ENCODE results near the gene SPEG.

- TF ChIP-seq REST (IDR thresholded peaks at IDR 0.05; ENCODE audit: low read depth) (no peak), CTCF (IDR thresholded peaks at IDR 0.05 in 2 of 3, conservative IDR thresholded peaks at IDR 0.05 in 1 of 3; ENCODE audit: borderline replicate concordance in 1 of 3, insufficient read depth in 1 of 3, low read depth in 2 of 3, low read length in 2 of 3) (peak; percentile 59 to 91 (median 80); a peak in 5 of 6 replicates)
These were observed 75.3 kb downstream of the SPEG start for GRCh38 chr2:219509780-219510511.
